GM18868 (cell line): ENCODE measurements around the gene KDM5B.

ENCODE experiments used
- ATAC-seq: cut with Tn5 transposase; IDR thresholded peaks from one replicate; pipeline ENCODE4 v1.9.1; 2021; ENCODE audit warnings: mild to moderate bottlenecking, moderate library complexity; ENCODE audit not compliant: unreplicated experiment

The KDM5B gene

DNA sequence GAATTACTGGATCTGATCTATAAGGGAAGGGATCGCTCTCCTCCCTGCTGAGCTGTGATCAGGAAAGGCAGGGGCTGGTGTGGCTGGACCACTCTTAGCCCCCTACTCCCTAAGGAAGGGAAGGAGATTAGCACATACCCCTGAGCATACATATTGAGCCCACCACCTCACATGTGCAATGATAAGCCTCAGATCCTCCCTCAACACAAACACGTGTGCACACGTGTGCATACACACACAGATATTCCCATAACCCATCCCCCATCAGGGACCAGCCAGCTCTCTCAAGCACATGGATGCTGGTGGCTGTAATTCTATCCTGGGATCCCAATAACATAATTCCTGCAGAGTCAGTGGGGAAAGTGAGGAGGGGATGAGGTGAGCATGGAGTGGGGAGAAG, 119.1 kb downstream of the KDM5B start:
- ATAC-seq: no peak

GRCh38 chr1:202688401-202688800, 119.8 kb downstream of the KDM5B start:
- no peak for ATAC-seq

DNA sequence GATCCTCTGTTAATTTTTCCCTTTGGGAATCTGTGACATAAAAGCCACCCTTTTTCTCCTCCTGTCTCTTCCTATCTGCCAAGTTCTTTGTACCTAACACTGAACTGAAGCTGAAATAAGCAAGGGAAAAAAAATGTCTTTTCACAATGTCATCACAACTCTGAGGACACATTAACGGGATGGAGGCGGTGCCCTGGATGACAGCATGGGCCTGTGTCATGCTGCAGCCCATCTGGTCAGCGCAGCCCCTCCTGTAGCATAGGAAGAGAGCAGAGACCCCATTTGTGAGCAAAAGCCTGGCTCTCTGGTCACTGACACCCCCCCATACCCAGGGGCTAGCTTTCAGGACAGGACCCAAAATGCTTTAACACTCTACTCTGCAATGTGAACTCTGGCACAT, 120.4 kb downstream of the KDM5B start:
- ATAC-seq: no peak

GRCh38 chr1:202687370-202687769, 120.9 kb downstream of the KDM5B start:
- ATAC-seq: no peak

DNA sequence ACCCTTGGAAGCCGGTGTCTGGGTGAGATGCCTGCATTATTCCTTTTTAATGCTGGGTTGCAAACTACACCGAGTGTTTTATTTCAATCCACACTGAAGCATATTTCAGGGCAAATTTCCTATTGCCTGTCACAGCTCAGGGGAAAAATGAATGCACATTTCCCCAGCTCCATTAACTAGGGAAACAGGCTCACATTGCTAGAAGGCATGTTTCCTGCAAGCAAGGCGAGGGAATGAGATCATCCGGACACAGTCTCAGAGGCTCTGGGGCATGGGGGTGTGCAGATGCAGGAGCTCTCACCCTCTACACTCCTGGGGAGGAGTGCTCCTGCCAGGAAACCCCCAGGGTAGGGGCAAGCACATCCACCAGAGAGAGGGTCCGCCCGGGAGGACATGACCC, 122.6 kb downstream of the KDM5B start:
- no peak for ATAC-seq

- no peak for ATAC-seq
Observed at GRCh38 chr1:202684716-202685115, 123.5 kb downstream of the KDM5B start.

DNA sequence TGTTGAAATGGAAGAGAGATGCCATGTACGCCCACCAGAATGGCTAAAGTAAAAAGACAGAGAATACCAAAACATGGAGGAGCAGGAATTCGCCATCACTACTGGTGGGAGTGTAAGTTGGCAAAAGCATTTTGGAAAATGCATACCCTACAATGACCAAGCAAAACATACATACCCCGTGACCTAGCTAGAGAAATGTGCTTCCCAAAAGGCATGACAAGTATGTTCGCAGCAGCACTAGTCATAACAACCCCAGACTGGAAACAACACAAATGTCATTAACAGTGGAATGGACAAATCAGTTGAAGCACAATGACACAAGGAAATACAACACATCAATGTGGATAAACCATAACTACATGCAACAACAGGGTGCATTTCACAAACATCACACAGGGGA, 125.2 kb downstream of the KDM5B start:
- no peak for ATAC-seq

GRCh38 chr1:202682477-202682876, 125.7 kb downstream of the KDM5B start:
- ATAC-seq: no peak

GRCh38 chr1:202681736-202682420, 126.3 kb downstream of the KDM5B start:
- ATAC-seq: no peak

DNA sequence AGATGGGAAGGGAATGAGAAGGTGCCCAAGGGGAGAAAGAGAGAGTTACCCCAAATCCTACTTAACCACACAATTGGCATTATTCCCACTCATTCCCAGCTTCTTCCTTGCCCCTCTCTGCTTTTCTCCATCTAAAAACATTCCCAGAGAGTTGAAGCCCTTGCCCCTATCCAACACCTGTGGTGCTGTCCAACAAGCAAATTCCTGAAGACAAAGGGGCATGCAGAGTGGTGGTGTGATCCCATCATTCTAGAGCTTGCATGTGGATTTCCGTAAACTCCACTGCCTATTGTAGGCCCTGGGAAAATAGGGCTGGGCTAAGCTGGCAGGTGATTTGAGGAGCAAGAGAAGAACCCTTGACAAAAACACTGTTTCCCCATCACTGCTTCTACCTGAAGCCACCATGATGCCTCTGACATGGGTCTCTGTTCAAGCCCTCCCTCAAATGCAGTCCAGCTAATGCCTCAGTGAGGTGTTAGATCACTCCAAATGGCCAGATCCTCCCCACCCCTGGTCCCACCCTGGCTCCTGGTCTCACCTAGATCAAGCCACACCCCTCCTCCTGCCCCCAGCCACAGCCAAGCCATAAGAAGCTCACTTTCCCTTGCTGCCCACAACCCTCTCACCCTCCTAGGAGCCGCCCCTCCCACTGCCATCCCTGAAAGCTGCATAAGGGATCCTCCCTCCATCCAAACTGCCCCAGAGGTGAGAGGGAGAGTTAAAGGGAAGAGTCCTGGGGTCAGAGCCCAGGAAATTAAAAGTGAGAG, 127.5 kb downstream of the KDM5B start:
- no peak for ATAC-seq

GRCh38 chr1:202679406-202680177, 128.6 kb downstream of the KDM5B start:
- ATAC-seq: no peak

DNA sequence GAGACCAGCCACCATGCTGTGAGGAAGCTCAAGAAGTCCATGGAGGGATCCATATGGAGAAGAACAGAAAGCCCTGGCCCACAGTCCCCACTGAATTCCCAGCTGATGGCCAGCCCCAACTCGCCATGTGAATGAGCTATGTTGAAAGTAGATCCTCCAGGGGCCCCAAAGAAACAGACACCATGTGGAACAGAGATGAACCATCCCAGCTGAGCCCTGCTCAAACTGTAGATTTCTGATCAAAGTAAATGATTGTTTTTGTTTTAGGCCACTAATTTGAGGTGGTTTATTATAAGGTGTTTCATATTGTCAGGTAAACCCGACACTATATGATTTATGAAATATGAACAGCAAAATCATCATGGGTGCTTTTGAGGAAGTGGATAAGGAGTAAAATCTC, 130.8 kb downstream of the KDM5B start:
- ATAC-seq: no peak
